Measurements from ENCODE around the gene CAMK1D.
"Not testable (repeated sequence)": the region's sequence is repeated elsewhere in the genome, so short reads cannot be mapped to it uniquely, and the experiment has no call there.

The CAMK1D gene

GRCh38 chr10:12810046-12810445 lies 460.7 kb downstream of the CAMK1D start:
- DNase-seq; in situ Hi-C loops (cut with HindIII; ENCODE audit: low pct_ligation_motif_present, low pct_unique_long_range_greater_than_20kb, low sequenced_read_pairs): not testable (repeated sequence)

GRCh38 chr10:12811826-12812225 lies 462.5 kb downstream of the CAMK1D start:
- DNase-seq = no peak
- in situ Hi-C loops (cut with HindIII; ENCODE audit: low pct_ligation_motif_present, low pct_unique_long_range_greater_than_20kb, low sequenced_read_pairs) = no loop called here

GRCh38 chr10:12812571-12812970 lies 463.2 kb downstream of the CAMK1D start:
- in situ Hi-C loops (cut with HindIII; ENCODE audit: low pct_ligation_motif_present, low pct_unique_long_range_greater_than_20kb, low sequenced_read_pairs) = no loop called here
- no peak for DNase-seq

GRCh38 chr10:12814166-12814565 lies 464.8 kb downstream of the CAMK1D start:
- in situ Hi-C loops (cut with HindIII; ENCODE audit: low pct_ligation_motif_present, low pct_unique_long_range_greater_than_20kb, low sequenced_read_pairs) = no loop called here

GRCh38 chr10:12819071-12819470 lies 469.7 kb downstream of the CAMK1D start:
- DNase-seq = no peak
- in situ Hi-C loops (cut with HindIII; ENCODE audit: low pct_ligation_motif_present, low pct_unique_long_range_greater_than_20kb, low sequenced_read_pairs) = no loop called here

More at GRCh38 chr10:12814166-12814565, 464.8 kb downstream of the CAMK1D start:
- no peak for DNase-seq

GRCh38 chr10:12819656-12820055 lies 470.3 kb downstream of the CAMK1D start:
- in situ Hi-C loops (cut with HindIII; ENCODE audit: low pct_ligation_motif_present, low pct_unique_long_range_greater_than_20kb, low sequenced_read_pairs) = no loop called here
- no peak for DNase-seq

- in situ Hi-C loops (cut with HindIII; ENCODE audit: low pct_ligation_motif_present, low pct_unique_long_range_greater_than_20kb, low sequenced_read_pairs) = no loop called here
- no peak for DNase-seq
These were observed 473.0 kb downstream of the CAMK1D start for GRCh38 chr10:12822126-12822892.

GRCh38 chr10:12822893-12823170 lies 473.5 kb downstream of the CAMK1D start:
- no peak for DNase-seq
- in situ Hi-C loops (cut with HindIII; ENCODE audit: low pct_ligation_motif_present, low pct_unique_long_range_greater_than_20kb, low sequenced_read_pairs) = no loop called here

GRCh38 chr10:12823328-12823727 lies 474.0 kb downstream of the CAMK1D start:
- in situ Hi-C loops (cut with HindIII; ENCODE audit: low pct_ligation_motif_present, low pct_unique_long_range_greater_than_20kb, low sequenced_read_pairs) = no loop called here
- DNase-seq = no peak

- no peak for DNase-seq
- in situ Hi-C loops (cut with HindIII; ENCODE audit: low pct_ligation_motif_present, low pct_unique_long_range_greater_than_20kb, low sequenced_read_pairs) = no loop called here
These were observed 476.0 kb downstream of the CAMK1D start for GRCh38 chr10:12825260-12825849.

GRCh38 chr10:12826800-12827372 lies 477.5 kb downstream of the CAMK1D start:
- no peak for DNase-seq
- in situ Hi-C loops (cut with HindIII; ENCODE audit: low pct_ligation_motif_present, low pct_unique_long_range_greater_than_20kb, low sequenced_read_pairs) = no loop called here

- in situ Hi-C loops (cut with HindIII; ENCODE audit: low pct_ligation_motif_present, low pct_unique_long_range_greater_than_20kb, low sequenced_read_pairs) = no loop called here
- DNase-seq = no peak
These were observed 479.4 kb downstream of the CAMK1D start for GRCh38 chr10:12828736-12829135.

- in situ Hi-C loops (cut with HindIII; ENCODE audit: low pct_ligation_motif_present, low pct_unique_long_range_greater_than_20kb, low sequenced_read_pairs) = no loop called here
- no peak for DNase-seq
These were observed 480.6 kb downstream of the CAMK1D start for GRCh38 chr10:12829831-12830390.

- DNase-seq = no peak
- in situ Hi-C loops (cut with HindIII; ENCODE audit: low pct_ligation_motif_present, low pct_unique_long_range_greater_than_20kb, low sequenced_read_pairs) = no loop called here
These were observed 482.7 kb downstream of the CAMK1D start for GRCh38 chr10:12832096-12832495.

GRCh38 chr10:12833451-12833850 lies 484.1 kb downstream of the CAMK1D start:
- DNase-seq = no peak
- in situ Hi-C loops (cut with HindIII; ENCODE audit: low pct_ligation_motif_present, low pct_unique_long_range_greater_than_20kb, low sequenced_read_pairs) = no loop called here

- in situ Hi-C loops (cut with HindIII; ENCODE audit: low pct_ligation_motif_present, low pct_unique_long_range_greater_than_20kb, low sequenced_read_pairs) = no loop called here
- no peak for DNase-seq
These were observed 484.8 kb downstream of the CAMK1D start for GRCh38 chr10:12834116-12834665.

GRCh38 chr10:12834721-12835120 lies 485.4 kb downstream of the CAMK1D start:
- in situ Hi-C loops (cut with HindIII; ENCODE audit: low pct_ligation_motif_present, low pct_unique_long_range_greater_than_20kb, low sequenced_read_pairs) = no loop called here
- DNase-seq = no peak

- peak; percentile 51 for DNase-seq
- in situ Hi-C loops (cut with HindIII; ENCODE audit: low pct_ligation_motif_present, low pct_unique_long_range_greater_than_20kb, low sequenced_read_pairs) = no loop called here
These were observed 486.4 kb downstream of the CAMK1D start for GRCh38 chr10:12835709-12836108.

GRCh38 chr10:12838366-12838765 lies 489.0 kb downstream of the CAMK1D start:
- DNase-seq = no peak
- in situ Hi-C loops (cut with HindIII; ENCODE audit: low pct_ligation_motif_present, low pct_unique_long_range_greater_than_20kb, low sequenced_read_pairs) = no loop called here
